SK-N-MC (cell line): Measurements from ENCODE around the gene CFAP61.

Experiments
- EZH2 ChIP-seq: fragments of 200-600 bp; sonication (generic); IDR thresholded peaks from one replicate; pipeline ENCODE4 v1.6.1; 2017; ENCODE audit warnings: antibody characterized with exemption
- FOXP2 ChIP-seq: optimal IDR thresholded peaks from 2 replicates; pipeline ENCODE3; 2011; ENCODE audit warnings: mild to moderate bottlenecking, moderate library complexity; ENCODE audit not compliant: insufficient read depth; ENCODE audit errors: extremely low read length, control extremely low read depth
- POLR2AphosphoS5 ChIP-seq: IDR thresholded peaks from 2 replicates; pipeline ENCODE4 v1.6.1; 2012; ENCODE audit warnings: mild to moderate bottlenecking, low read depth, low read length, borderline replicate concordance

- TF ChIP-seq EZH2 (no peak), FOXP2 (no peak), POLR2AphosphoS5 (no peak)
These were observed 225.6 kb downstream of the CFAP61 start for GRCh38 chr20:20277894-20278335.
